Measurements from ENCODE around the gene CEP131.
"Not testable (repeated sequence)": the region's sequence is repeated elsewhere in the genome, so short reads cannot be mapped to it uniquely, and the experiment has no call there.

CEP131 gene

GRCh38 chr17:81228834-81229665, 6.3 kb upstream of the CEP131 start:
- no peak for DNase-seq (ENCODE audit: extremely low spot score, insufficient read length, low read depth)
- FAIRE-seq: no peak

GRCh38 chr17:81228420-81228819, 5.7 kb upstream of the CEP131 start:
- peak; percentile 76 for FAIRE-seq
- no peak for DNase-seq (ENCODE audit: extremely low spot score, insufficient read length, low read depth)

GRCh38 chr17:81227630-81228029, 4.9 kb upstream of the CEP131 start:
- peak; percentile 69 for FAIRE-seq

GRCh38 chr17:81223762-81224130, 981 bp upstream of the CEP131 start:
- no peak for FAIRE-seq
- DNase-seq (ENCODE audit: extremely low spot score, insufficient read length, low read depth): no peak

More at GRCh38 chr17:81227630-81228029, 4.9 kb upstream of the CEP131 start:
- not testable (repeated sequence) for DNase-seq (ENCODE audit: extremely low spot score, insufficient read length, low read depth)

GRCh38 chr17:81222620-81222905, 202 bp downstream of the CEP131 start:
- no peak for DNase-seq (ENCODE audit: extremely low spot score, insufficient read length, low read depth)
- no peak for FAIRE-seq

GRCh38 chr17:81221842-81222619, 734 bp downstream of the CEP131 start:
- FAIRE-seq: no peak
- DNase-seq (ENCODE audit: extremely low spot score, insufficient read length, low read depth): no peak

GRCh38 chr17:81221371-81221841, 1.4 kb downstream of the CEP131 start:
- DNase-seq (ENCODE audit: extremely low spot score, insufficient read length, low read depth) (no peak), FAIRE-seq (no peak)

- FAIRE-seq: no peak
- no peak for DNase-seq (ENCODE audit: extremely low spot score, insufficient read length, low read depth)
Measured at GRCh38 chr17:81219476-81220180, 3.1 kb downstream of the CEP131 start.

GRCh38 chr17:81218991-81219390, 3.8 kb downstream of the CEP131 start:
- DNase-seq (ENCODE audit: extremely low spot score, insufficient read length, low read depth) (no peak), FAIRE-seq (no peak)

GRCh38 chr17:81218459-81218858, 4.3 kb downstream of the CEP131 start:
- DNase-seq (ENCODE audit: extremely low spot score, insufficient read length, low read depth) (no peak), FAIRE-seq (no peak)

GRCh38 chr17:81217491-81217890, 5.3 kb downstream of the CEP131 start:
- no peak for FAIRE-seq
- DNase-seq (ENCODE audit: extremely low spot score, insufficient read length, low read depth): no peak

- FAIRE-seq (no peak), DNase-seq (ENCODE audit: extremely low spot score, insufficient read length, low read depth) (no peak)
Measured at GRCh38 chr17:81213978-81214377, 8.8 kb downstream of the CEP131 start.

- FAIRE-seq (no peak), DNase-seq (ENCODE audit: extremely low spot score, insufficient read length, low read depth) (no peak)
Measured at GRCh38 chr17:81212365-81212764, 10.4 kb downstream of the CEP131 start.

- DNase-seq (ENCODE audit: extremely low spot score, insufficient read length, low read depth) (no peak), FAIRE-seq (no peak)
Measured at GRCh38 chr17:81210868-81211267, 11.9 kb downstream of the CEP131 start.

GRCh38 chr17:81210466-81210865, 12.3 kb downstream of the CEP131 start:
- DNase-seq (ENCODE audit: extremely low spot score, insufficient read length, low read depth): no peak
- FAIRE-seq: no peak

GRCh38 chr17:81209141-81209540, 13.6 kb downstream of the CEP131 start:
- FAIRE-seq (no peak), DNase-seq (ENCODE audit: extremely low spot score, insufficient read length, low read depth) (no peak)

GRCh38 chr17:81208651-81209050, 14.1 kb downstream of the CEP131 start:
- DNase-seq (ENCODE audit: extremely low spot score, insufficient read length, low read depth) (no peak), FAIRE-seq (no peak)

GRCh38 chr17:81207610-81208581, 14.9 kb downstream of the CEP131 start:
- DNase-seq (ENCODE audit: extremely low spot score, insufficient read length, low read depth) (no peak), FAIRE-seq (peak; percentile 26)

GRCh38 chr17:81206657-81207056, 16.1 kb downstream of the CEP131 start:
- no peak for DNase-seq (ENCODE audit: extremely low spot score, insufficient read length, low read depth)

GRCh38 chr17:81206166-81206565, 16.6 kb downstream of the CEP131 start:
- no peak for DNase-seq (ENCODE audit: extremely low spot score, insufficient read length, low read depth)

More at GRCh38 chr17:81206657-81207056, 16.1 kb downstream of the CEP131 start:
- FAIRE-seq: no peak

More at GRCh38 chr17:81206166-81206565, 16.6 kb downstream of the CEP131 start:
- no peak for FAIRE-seq

All from GM18507 (cell line).